Measurements from ENCODE around the gene LRRD1.
A peak's percentile ranks its signal among the peaks of the same experiment; 100 is the strongest.
"Not testable (repeated sequence)": the region's sequence is repeated elsewhere in the genome, so short reads cannot be mapped to it uniquely, and the experiment has no call there.

The LRRD1 gene

DNA sequence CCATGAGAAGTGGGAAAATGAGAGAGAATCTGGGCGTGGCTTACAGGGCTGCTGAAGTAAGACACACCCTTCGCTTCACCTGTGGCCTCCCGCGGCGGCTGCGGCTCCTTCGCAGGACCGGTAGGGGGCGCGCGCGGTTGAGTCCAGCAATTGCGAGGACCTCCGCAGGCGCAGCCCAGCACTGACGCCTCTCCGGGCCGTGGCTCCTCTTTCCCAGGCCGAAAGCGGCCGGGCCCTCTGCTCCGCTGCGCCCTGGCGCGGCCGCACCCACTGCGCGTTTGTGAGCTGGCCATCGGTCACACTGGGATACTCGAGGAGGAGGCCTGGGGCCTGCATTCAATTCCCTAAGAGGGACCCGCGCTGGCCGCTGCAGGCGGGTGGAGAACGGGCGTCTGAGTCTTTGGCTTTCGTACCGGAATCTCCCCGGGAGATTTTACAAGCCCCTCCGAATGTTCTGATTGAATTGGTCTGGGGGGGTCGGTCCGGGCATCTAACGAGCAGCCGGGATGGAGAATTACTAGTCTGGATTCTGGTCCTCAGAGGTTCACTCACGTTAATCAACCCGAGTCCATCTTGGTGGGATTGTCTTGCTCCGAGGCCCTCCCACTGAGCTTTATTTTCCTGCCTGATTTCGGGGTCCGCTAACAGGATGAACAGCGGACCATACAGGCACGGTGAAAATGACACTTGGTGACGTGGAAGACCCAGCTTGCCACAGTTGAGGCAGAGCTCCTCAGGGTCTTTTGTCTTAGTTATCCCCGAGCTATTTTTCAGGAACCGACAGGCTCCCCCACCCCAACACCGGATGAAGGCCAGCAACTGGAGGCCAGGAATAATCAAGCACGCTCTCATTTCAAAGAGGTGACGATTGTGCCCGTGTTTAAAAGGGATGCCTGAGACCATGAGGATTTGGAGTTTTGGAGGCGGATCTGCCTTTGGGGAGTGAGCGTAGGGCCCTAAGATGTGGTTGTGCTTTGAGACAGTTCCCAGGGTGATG, at the start of gene LRRD1:
LRRD1 (minus strand) TSS at position 215 of the 997 bp plus-strand sequence. CDS start 13,940 bp downstream, outside the sequence.
- peak; percentile 85 for DNase-seq

DNA sequence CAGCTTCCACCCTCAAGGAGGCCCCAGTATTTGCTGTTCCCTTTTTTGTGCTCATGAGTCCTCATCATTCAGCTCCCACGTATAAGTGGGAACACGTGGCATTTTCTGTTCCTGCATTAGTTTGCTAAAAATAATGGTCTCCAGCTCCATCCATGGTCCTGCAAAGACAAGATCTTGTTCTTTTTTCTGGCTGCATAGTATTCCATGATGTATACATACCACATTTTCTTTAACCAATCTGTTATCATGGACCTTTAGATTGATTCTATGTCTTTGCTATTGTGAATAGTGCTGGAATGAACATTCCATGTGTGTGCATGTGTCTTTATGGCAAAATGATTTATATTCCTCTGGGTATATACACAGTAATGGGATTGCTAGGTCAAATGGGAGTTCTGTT, 49.8 kb upstream of the LRRD1 start:
- DNase-seq = no peak

DNA sequence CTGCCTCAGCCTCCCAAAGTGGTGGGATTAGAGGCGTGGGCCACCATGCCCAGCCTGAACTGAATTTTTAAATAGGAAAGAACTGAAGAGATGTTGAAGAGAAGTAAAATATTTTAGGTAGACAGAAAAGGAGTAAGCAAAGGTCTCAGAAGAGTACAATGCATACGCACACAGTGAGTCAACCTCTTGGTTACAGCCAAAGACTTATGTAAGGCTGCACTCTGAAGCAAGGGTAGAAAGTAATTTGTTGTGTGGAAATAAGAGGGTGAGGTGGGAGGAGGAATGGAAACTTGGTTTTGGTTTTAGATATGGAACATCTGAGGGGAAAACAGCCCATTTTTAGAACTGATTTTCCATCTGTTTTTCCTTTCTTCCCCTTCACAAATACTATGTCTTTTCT, 49.2 kb upstream of the LRRD1 start:
- DNase-seq = no peak

DNA sequence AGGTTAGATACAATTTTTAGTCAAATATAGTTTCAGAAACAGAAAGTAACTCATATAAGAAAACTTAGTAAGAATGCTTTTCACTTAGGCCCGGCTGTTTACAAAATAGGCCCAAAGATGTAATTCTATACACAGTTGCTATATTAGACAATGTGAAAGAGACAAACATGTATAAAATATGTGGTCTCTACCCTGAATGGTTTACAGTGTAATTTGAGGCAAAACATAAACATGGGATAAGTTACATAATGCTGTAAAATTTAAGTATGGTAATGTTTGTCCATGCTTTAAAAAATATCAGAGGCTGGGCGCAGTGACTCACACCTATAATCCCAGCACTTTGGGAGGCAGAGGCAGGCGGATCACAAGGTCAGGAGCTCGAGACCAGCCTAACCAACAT, 48.0 kb upstream of the LRRD1 start:
- DNase-seq = no peak

DNA sequence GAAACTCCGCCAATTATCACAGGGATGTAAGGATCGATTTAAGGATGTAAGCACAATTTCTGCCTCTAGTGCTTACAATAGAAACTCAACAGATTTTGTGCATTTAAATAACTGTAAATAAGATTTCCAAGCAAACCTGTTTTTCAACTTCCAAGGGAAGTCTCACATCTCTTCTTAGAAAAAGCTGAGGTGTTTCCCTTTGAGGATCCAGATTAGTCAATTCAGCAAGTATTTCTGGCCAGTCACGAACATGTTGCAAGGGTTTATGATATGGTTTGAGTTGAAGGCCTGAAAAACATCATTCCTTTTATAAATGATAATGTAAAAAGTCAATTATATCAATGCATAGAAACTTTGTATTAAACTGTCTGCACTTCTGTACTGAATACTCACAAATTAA, 42.8 kb upstream of the LRRD1 start:
- no peak for DNase-seq

DNA sequence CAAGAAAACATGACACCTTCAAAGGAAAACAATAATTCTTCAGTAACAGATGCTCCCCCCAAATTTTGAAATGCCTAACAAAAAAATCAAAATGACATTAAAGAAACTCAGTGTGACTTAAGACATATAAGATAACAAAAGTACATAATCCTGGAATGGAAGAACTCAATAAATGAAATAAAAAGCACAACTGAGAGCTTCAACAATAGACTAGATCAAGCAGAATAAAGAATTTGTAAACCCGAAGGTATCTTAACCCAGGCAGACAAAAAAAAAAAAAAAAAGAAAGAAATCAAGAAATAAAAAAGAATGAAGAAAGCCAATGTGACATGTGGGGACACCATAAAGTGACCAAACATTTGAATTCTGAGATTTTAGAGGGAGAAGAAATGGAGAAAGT, 27.7 kb upstream of the LRRD1 start:
- no peak for DNase-seq

DNA sequence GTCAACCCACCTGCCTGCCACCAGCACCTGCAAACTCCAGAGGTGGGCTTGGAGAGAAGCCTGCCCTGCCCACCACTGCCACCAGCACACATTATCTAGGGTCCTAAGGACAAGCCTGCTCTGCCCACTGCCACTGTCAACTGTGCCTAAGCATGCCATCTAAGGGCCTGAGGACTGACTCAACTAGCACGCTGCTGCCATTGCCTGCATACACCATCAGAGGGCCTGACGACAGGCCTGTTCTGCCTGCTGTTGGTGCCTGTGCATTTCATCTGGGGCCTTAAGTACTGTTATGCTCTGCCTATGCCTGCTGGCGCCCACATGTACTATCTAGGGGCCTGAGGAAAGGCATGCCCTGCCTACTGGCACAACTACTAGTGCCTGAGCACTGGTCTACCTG, 27.0 kb upstream of the LRRD1 start:
- DNase-seq = no peak

DNA sequence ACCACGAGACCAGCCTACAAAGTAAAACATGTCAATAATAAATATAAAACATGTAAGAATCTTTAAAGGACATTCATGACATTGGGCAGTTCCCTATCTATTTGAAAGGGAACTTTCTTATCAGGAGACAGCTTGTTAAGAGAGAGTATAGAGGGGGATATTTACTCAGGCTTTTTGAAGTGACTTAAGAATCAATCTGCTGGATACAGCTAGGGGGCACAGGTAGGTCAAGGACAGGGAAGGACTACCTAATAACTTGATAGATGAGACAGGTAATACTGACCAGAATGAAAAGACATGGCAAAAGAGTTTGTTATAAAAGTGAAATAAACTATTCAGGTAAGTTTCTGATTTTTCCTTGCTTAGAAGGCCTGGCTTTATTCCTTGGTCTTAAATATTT, 21.8 kb upstream of the LRRD1 start:
- no peak for DNase-seq

DNA sequence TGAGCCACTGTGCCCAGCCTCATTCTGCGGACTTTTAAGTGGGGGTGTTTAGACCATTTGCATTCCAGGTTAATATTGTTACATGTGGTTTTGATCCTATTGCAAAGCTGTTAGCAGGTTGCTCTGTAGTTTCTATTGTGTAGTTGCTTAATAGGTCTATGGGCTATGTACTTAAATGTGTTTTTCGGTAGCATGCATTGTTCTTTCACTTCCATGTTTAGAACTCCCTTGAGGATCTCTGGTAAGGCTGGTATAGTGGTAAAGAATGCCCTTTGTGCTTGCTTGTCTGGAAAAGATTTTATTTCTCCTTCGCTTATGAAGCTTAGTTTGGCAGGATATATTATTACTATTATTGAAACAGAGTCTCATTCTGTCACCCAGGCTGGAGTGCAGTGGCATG, 13.4 kb upstream of the LRRD1 start:
- no peak for DNase-seq

DNA sequence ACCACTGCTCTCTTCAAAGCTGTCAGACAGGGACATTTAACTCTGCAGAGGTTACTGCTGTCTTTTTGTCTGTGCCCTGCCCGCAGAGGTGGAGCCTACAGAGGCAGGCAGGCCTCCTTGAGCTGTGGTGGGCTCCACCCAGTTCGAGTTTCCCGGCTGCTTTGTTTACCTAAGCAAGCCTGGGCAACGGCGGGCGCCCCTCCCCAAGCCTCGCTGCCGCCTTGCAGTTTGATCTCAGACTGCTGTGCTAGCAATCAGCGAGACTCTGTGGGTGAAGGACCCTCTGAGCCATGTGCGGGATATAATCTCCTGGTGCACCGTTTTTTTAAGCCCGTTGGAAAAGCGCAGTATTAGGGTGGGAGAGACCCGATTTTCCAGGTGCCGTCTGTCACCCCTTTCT, 10.3 kb upstream of the LRRD1 start:
- DNase-seq = not testable (repeated sequence)

DNA sequence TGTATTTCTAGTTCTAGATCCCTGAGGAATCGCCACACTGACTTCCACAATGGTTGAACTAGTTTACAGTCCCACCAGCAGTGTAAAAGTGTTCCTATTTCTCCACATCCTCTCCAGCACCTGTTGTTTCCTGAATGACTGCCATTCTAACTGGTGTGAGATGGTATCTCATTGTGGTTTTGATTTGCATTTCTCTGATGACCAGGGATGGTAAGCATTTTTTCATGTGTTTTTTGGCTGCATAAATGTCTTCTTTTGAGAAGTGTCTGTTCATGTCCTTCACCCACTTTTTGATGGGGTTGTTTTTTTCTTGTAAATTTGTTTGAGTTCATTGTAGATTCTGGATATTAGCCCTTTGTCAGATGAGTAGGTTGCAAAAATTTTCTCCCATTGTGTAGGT, 5.4 kb upstream of the LRRD1 start:
- not testable (repeated sequence) for DNase-seq

DNA sequence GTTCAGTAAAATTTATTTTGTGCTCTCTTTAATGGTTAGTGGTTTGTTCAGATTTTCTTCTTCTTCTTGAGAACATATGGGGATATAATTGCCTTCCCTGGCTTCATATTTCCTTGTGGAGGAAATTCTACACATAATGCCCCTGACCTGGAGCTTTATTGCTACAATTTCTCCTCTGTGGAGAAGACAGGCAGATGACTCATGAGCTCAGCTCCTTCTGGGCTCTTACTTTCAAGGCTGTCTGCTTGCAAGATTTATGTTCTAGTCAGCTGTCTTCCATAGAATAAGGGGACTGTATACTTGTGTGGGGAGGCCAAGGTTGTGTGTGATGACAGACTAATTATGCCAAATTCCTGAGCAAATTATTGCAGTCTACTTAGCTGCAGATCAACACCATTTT, 1.6 kb downstream of the LRRD1 start:
- no peak for DNase-seq

DNA sequence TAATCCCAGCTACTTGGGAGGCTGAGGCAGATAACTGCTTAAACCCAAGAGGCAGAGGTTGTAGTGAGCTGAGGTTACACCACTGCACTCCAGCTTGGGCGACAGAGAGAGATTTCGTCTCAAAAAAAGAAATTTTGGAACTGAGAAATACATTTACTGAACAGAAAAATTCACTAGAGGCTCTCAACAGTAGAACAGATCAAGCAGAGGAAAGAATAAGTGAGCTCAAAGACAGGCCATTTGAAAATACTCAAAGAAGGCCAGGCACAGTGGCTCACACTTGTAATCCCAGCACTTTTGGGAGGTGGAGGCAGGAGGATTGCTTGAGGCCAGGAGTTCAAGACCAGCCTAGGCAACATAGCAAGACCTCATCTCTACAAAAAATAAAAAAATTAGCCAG, 9.4 kb downstream of the LRRD1 start:
- DNase-seq = not testable (repeated sequence)

DNA sequence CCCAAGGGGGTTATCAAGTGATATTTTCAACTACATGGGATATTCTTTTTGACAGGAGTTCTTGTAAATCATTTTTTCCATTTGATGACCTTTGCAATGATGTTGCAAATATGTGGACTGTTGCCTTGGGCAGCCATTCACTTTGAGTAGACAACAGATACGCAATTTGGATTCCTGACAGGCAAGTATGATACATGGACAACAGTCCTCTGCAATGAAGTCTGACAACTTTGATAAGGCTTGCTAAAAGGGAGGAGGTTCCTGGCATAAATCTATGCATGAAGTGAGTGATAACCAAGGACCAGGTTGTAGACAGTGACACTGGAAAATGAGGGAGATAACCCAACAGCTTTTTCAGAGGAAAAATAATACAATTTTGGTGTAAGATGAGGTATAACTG, 17.7 kb downstream of the LRRD1 start:
- no peak for DNase-seq

DNA sequence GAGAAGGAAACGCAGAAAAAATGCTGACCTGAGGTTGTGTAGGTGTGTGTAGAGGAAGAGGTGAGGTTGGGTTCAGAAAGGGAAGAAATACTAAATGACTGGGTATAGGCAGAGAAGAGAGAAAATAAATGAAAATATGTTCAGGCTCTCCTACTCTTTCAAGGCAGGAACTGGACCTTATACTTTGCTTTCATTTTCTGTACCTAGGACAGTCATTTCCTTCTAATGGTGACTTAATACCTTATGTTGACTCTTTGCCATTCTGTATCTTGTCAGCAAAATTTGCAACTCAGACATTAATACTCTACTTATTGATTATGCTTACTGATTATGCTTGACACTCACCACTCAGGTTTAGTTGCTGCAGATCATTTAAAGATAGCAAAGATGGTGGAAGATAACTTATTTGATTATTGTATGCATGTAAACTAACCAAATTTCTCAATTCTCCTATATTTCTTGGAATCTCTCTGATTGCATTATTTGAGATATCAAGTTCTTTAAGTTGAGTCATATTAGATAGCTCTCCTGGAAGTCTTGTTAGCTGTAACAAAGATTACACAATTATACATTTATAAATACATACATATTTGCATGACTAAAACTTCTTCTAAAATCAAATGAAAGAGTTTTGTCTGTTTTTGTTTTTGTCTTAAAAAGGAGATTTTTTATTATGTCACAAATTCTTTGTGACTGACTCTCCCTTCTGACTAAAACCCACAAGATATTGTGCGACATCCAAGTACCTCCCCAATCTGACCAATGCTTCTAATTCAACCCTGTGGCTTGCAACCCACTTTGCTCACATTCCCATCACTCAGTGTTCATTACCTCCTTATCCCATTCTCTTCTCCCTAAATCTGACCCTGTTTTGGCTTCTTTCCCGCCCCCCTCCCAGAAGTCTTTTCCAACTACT, 20.0 kb downstream of the LRRD1 start:
- no peak for DNase-seq

DNA sequence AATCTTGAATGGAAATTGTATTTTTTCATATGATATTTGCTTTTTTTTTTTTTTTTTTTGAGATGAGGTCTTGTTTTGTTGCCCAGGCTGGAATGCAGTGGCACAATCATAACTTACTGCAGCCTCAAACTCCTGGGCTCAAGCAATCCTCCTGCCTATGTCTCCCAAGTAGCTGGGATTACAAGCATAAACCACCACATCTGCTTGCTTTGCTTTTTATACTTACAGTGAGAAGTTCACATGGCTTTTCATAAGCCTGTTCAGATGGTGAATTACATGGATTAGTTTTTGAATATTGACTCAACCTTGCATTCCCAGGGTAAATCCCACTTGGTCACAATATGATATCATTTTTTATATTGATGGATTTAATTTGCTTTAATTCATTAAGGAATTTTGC, 22.0 kb downstream of the LRRD1 start:
- DNase-seq = no peak

DNA sequence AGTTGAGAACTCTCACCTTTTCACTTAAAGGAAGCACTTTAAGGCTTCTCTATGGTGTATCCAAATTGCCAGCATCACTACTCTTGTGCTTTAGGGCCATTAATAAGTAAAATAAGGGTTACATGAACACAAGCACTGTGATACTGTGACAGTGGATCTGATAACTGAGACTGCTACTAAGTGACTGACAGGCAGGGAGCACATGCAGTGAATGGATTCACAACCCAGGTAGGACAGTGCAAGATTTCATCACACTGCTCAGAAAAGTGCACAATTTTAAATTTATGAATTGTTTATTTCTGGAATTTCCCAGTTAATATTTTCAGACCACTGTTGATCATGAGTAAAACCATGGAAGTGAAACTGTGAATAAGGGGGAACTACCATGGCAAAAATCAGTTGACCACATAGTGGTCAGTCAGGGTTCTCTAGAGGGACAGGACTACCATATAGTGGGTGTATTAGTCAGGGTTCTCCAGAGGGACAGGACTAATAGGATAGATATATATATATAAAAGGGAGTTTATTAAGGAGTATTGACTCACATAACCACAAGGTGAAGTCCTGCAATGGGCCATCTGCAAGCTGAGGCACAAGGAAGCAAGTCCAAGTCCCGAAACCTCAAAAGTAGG, 23.7 kb downstream of the LRRD1 start:
- DNase-seq = no peak

DNA sequence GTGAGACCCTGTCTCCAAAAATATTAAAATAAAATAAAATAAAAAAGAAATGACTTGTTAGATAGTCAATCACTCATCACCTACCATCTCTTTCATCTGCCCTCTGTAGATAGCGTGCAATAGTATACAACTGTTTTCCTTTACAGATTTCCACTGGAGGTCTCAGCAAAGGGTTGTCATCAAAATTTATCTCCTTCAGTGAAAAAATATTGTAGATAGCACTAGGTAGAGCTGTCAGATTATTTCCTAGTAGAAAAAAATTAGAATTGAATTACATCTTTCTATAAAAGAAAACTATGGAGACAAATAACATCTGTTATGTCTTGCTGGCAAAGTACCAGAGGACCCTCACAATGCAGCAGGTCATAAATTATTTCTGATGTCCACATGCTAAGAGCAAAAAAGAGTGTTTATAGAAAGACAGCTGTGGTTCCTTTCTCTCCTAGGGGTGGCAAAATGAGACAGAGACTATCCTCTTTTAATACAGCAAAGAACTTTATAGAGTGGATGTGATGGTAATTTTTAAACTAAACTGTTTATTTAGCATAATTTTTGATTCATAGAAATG, 28.4 kb downstream of the LRRD1 start:
- no peak for DNase-seq

DNA sequence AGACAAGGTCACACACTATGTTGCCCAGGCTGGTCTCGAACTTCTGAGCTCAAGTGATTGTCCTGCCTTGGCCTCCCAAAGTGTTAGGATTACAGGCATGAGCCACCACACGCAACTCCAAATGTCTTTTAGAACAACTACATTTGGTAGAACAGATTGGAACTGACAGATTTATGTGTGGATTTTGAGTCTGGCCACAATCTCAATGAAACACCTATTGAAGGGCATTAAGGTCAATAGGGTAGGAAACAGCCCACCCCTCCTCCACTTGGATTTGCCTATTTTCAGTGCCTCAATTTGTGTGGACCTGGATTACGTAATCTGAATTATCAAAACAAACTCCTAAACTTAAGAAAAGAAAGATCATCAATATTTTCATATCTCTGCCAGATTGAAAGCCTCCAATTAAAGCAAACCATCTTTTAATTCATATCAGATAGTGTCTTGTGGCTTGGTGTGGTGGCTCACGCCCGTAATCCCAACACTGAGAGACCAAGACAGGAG, 29.2 kb downstream of the LRRD1 start:
- no peak for DNase-seq

DNA sequence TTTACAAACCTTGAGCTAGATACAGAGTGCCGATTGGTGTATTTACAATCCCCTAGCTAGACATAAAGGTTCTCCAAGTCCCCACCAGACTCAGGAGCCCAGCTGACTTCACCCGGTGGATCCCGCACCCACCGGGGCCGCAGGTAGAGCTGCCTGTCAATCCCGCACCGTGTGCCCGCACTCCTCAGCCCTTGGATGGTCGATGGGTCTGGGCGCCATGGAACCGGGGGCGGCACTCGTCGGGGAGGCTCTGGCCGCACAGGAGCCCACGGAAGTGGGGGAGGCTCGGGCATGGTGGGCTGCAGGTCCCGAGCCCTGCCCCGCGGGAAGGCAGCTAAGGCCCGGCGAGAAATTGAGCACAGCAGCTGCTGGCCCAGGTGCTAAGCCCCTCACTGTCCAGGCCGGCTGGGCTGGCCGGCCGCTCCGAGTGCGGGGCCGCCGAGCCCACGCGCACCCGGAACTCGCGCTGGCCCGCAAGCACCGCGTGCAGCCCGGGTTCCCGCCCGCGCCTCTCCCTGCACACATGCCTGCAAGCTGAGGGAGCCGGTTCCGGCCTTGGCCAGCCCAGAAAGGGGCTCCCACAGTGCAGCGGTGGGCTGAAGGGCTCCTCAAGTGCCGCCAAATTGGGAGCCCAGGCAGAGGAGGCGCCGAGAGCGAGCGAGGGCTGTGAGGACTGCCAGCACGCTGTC, 35.6 kb downstream of the LRRD1 start:
- DNase-seq = not testable (repeated sequence)

DNA sequence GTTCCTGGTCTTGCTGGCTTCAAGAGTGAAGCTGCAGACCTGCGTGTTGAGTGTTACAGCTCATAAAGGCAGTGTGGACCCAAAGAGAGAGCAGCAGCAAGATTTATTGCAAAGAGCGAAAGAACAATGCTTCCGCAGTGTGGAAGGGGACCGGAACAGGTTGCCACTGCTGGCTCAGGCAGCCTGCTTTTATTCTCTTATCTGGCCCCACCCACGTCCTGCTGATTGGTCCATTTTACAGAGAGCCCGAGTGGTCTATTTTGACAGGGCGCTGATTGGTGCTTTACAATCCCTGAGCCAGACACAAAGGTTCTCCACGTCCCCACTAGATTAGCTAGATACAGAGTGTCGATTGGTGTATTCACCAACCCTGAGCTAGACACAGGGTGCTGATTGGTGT, 36.2 kb downstream of the LRRD1 start:
- not testable (repeated sequence) for DNase-seq

DNA sequence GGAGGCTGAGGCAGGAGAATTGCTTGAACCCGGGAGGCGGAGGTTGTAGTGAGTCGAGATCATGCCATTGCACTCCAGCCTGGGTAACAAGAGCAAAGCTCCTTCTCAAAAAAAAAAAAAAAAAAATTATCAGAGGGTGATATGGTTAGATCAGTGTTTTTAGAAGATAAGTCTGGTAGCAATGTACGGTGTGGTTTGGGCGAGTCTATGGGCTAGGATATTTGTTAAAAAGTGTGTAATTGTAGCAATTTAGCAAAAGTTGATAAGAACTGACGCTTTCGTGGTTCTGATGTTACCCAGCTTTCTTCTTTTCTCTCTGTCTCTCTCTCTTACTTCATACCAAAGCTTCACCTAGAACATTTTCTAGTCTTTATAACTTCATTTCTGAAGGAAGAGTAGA, 37.8 kb downstream of the LRRD1 start:
- no peak for DNase-seq

All from activated T-cell treated with anti-CD3 and anti-CD28 coated beads for 4 hours (primary cell).